Measurements from ENCODE around the gene GNB1. TPM values are rescaled to one million over a fixed set of nuclear protein-coding genes. Genes with fewer than 3 reads are reported as not detected.

The GNB1 gene
- total RNA-seq (2021) (339 to 383 TPM (median 360 TPM) in 3 replicates), Bru-seq, nascent RNA (percentile 85 among the genes with signal in this experiment)
- long read RNA-seq, experiment 1, transcript GNB1-201 (12 exons, 3,132 nt) = major isoform, 1,263 of 1,895 reads
- long read RNA-seq, experiment 1, transcript GNB1-209 (11 exons, 3,145 nt) = minor isoform, 258 of 1,895 reads
- long read RNA-seq, experiment 1, partial matches to known transcripts = 138 of 1,895 reads
- long read RNA-seq, experiment 1, other reads (novel, unspliced or antisense) = 234 of 1,895 reads
- long read RNA-seq, experiment 2, transcript GNB1-209 (11 exons, 3,145 nt) = minor isoform, 31 of 466 reads
- long read RNA-seq, experiment 2, transcript GNB1-201 (12 exons, 3,132 nt) = major isoform, 150 of 466 reads
- long read RNA-seq, experiment 2, partial matches to known transcripts = 84 of 466 reads
- long read RNA-seq, experiment 2, other reads (novel, unspliced or antisense) = 201 of 466 reads
- long read RNA-seq, experiment 3, transcript GNB1-201 (12 exons, 3,132 nt) = major isoform, 5 of 28 reads
- long read RNA-seq, experiment 3, partial matches to known transcripts = 9 of 28 reads
- long read RNA-seq, experiment 3, other reads (novel, unspliced or antisense) = 12 of 28 reads

- no peaks in the 10 kb centered on the region; the same call in 1 of the 2 replicates for H3K27me3 Mint-ChIP-seq (ENCODE audit: low read depth)
- TF ChIP-seq CREB1 (CRISPR knock-in tag; IDR thresholded peaks at IDR 0.05) (no peak), ZNF138 (CRISPR knock-in tag; conservative IDR thresholded peaks at IDR 0.05) (no peak), TP53 (CRISPR knock-in tag; IDR thresholded peaks at IDR 0.05) (no peak), ZNF671 (CRISPR knock-in tag; IDR thresholded peaks at IDR 0.05) (0 out of 2 replicates have a peak, but pooled peaks have one; percentile 58), CREM (CRISPR knock-in tag; IDR thresholded peaks at IDR 0.05) (peak; percentile 84), FOXP4 (CRISPR knock-in tag; IDR thresholded peaks at IDR 0.05) (peak; percentile 83), SP1 (CRISPR knock-in tag; conservative IDR thresholded peaks at IDR 0.05) (0 out of 2 replicates have a peak, but pooled peaks have one; percentile 5), CDX4 (CRISPR knock-in tag; IDR thresholded peaks at IDR 0.05; ENCODE audit: borderline replicate concordance) (no peak), FOXK1 (CRISPR knock-in tag; IDR thresholded peaks at IDR 0.05) (peak; percentile 56; the same call in 1 of the 2 replicates), E2F5 (CRISPR knock-in tag; IDR thresholded peaks at IDR 0.05) (peak; percentile 70), USF2 (CRISPR knock-in tag; IDR thresholded peaks at IDR 0.05) (0 out of 2 replicates have a peak, but pooled peaks have one; percentile 34), HMGXB4 (CRISPR knock-in tag; IDR thresholded peaks at IDR 0.05) (peak; percentile 37; the same call in 1 of the 2 replicates), ZNF532 (CRISPR knock-in tag; IDR thresholded peaks at IDR 0.05; ENCODE audit: borderline replicate concordance) (peak; percentile 70; the same call in 1 of the 2 replicates), ZSCAN18 (CRISPR knock-in tag; IDR thresholded peaks at IDR 0.05) (peak; percentile 78; the same call in 1 of the 2 replicates)
- ChIA-PET CTCF (interaction anchor here (1.0 to 2.0 kb wide), 3 partner anchors 15 to 155 kb away, joined by 6 to 13 read pairs (median 8); no protein-coding TSS in a partner anchor), POLR2A (interaction anchor here (1.0 kb wide), 1 partner anchor 29 kb away, joined by 5 read pairs; the partner anchor contains the start of gene TMEM52)
- H3K27ac Mint-ChIP-seq = peak within 1 kb of the TSS; percentile 79; the same call in 1 of the 2 replicates
- peak; percentile 73 for DNase-seq (ENCODE audit: low spot score)
- H3K4me3 Mint-ChIP-seq = peak within 1 kb of the TSS; percentile 81
- H3K4me1 Mint-ChIP-seq = peaks cover 50% of the 10 kb centered on the region
- peaks cover 8% of the 10 kb centered on the region for H3K36me3 Mint-ChIP-seq
- peak; percentile 58 for ATAC-seq
- H3K9me3 Mint-ChIP-seq = peaks cover 4% of the 10 kb centered on the region; the same call in 1 of the 2 replicates
Observed at GRCh38 chr1:1890506-1891348, at the start of gene GNB1. TSS of gene GNB1 (minus strand) at chr1:1891087. CDS start at chr1:1825453, 65,634 bp downstream.

Measured in WTC11 (cell line).